MM.1S (cell line): ENCODE results near the gene MSI2.

ENCODE experiments used
- DNase-seq: peaks from one replicate; pipeline ENCODE4 v3.0.0-alpha.2; 2015
- H2AFZ ChIP-seq: fragments of 300-600 bp; sonication (generic); 2 replicates; pipeline ENCODE4 v1.6.0; 2016; ENCODE audit warnings: antibody characterized with exemption, low read length
- H3F3A ChIP-seq: fragments of 300-600 bp; sonication (generic); 2 replicates; pipeline ENCODE4 v1.6.1; 2016; ENCODE audit warnings: mild to moderate bottlenecking, antibody characterized with exemption, low read length, moderate library complexity, mixed read lengths; ENCODE audit not compliant: insufficient read depth
- H3K27ac ChIP-seq: fragments of 300-600 bp; sonication (generic); 2 replicates; pipeline ENCODE4 v1.5.1; 2016; ENCODE audit warnings: mild to moderate bottlenecking, low read length
- H3K27me3 ChIP-seq: fragments of 300-600 bp; sonication (generic); replicated peaks from 2 replicates; pipeline ENCODE4 v1.6.0; 2016; ENCODE audit warnings: low read length; ENCODE audit not compliant: insufficient read depth
- H3K36me3 ChIP-seq: fragments of 300-600 bp; sonication (generic); replicated peaks from 2 replicates; pipeline ENCODE4 v1.6.1; 2016; ENCODE audit warnings: mild to moderate bottlenecking, low read length, mixed read lengths; ENCODE audit not compliant: insufficient read depth
- H3K4me1 ChIP-seq: fragments of 300-600 bp; sonication (generic); 2 replicates; pipeline ENCODE4 v1.6.1; 2016; ENCODE audit warnings: low read length, mixed read lengths
- H3K4me2 ChIP-seq: fragments of 300-600 bp; sonication (generic); 2 replicates; pipeline ENCODE4 v1.6.0; 2016; ENCODE audit warnings: low read depth, low read length
- H3K4me3 ChIP-seq: fragments of 300-600 bp; sonication (generic); 2 replicates; pipeline ENCODE4 v1.5.1; 2016; ENCODE audit warnings: low read length, mixed read lengths
- H3K79me2 ChIP-seq: fragments of 300-600 bp; sonication (generic); 2 replicates; pipeline ENCODE4 v1.6.1; 2016; ENCODE audit warnings: mixed run types, low read length, mixed read lengths
- H3K9ac ChIP-seq: fragments of 300-600 bp; sonication (generic); 2 replicates; pipeline ENCODE4 v1.6.1; 2016; ENCODE audit warnings: low read length, mixed read lengths
- H3K9me2 ChIP-seq: fragments of 300-600 bp; sonication (generic); replicated peaks from 2 replicates; pipeline ENCODE4 v1.6.1; 2016; ENCODE audit warnings: mild to moderate bottlenecking, low read length, mixed read lengths; ENCODE audit not compliant: insufficient read depth
- H3K9me3 ChIP-seq: fragments of 300-600 bp; sonication (generic); replicated peaks from 2 replicates; pipeline ENCODE4 v1.6.1; 2016; ENCODE audit warnings: mild to moderate bottlenecking, low read length, mixed read lengths; ENCODE audit not compliant: insufficient read depth
- H4K20me1 ChIP-seq: fragments of 300-600 bp; sonication (generic); 2 replicates; pipeline ENCODE4 v1.6.1; 2016; ENCODE audit warnings: mild to moderate bottlenecking, low read length, moderate library complexity, mixed read lengths; ENCODE audit not compliant: insufficient read depth
- CTCF ChIP-seq: fragments of 300-600 bp; sonication (generic); IDR thresholded peaks from 2 replicates; pipeline ENCODE4 v1.5.1; 2016; ENCODE audit warnings: antibody characterized with exemption, low read length, mixed read lengths
- EZH2 ChIP-seq: fragments of 300-600 bp; sonication (generic); optimal IDR thresholded peaks from 2 replicates; pipeline ENCODE3; 2017; ENCODE audit warnings: low read depth, mild to moderate bottlenecking, antibody characterized with exemption, low read length, mixed read lengths
- EZH2phosphoT487 ChIP-seq: fragments of 300-600 bp; sonication (generic); IDR thresholded peaks from 2 replicates; pipeline ENCODE4 v1.6.1; 2018; ENCODE audit warnings: antibody characterized with exemption, low read length

Gene MSI2

GRCh38 chr17:57685499-57686132, 429.3 kb downstream of the MSI2 start:
- Histone ChIP-seq H3K9ac (no peak overlapping the region), H3K27ac (no peak overlapping the region), H3K9me2 (no peaks in the 10 kb centered on the region), H3K79me2 (no peaks in the 10 kb centered on the region), H3K27me3 (no peaks in the 10 kb centered on the region), H3K36me3 (no peaks in the 10 kb centered on the region), H3K4me2 (no peak overlapping the region), H2AFZ (no peak overlapping the region), H3F3A (no peaks in the 10 kb centered on the region), H3K4me1 (no peaks in the 10 kb centered on the region), H3K4me3 (no peak overlapping the region), H4K20me1 (no peaks in the 10 kb centered on the region), H3K9me3 (no peaks in the 10 kb centered on the region)
- TF ChIP-seq EZH2phosphoT487 (no peak), CTCF (no peak), EZH2 (no peak)
- no peak for DNase-seq

GRCh38 chr17:57687642-57688041, 431.3 kb downstream of the MSI2 start:
- Histone ChIP-seq H2AFZ (no peak overlapping the region), H3K9ac (no peak overlapping the region), H3K9me2 (no peaks in the 10 kb centered on the region), H3K4me3 (no peak overlapping the region), H3K27ac (no peak overlapping the region), H3K27me3 (no peaks in the 10 kb centered on the region), H4K20me1 (no peaks in the 10 kb centered on the region), H3K9me3 (no peaks in the 10 kb centered on the region), H3K4me2 (no peak overlapping the region), H3K79me2 (no peaks in the 10 kb centered on the region), H3K4me1 (0 out of 2 replicates have a peak, but pooled peaks cover 5% of the 10 kb centered on the region), H3K36me3 (no peaks in the 10 kb centered on the region), H3F3A (no peaks in the 10 kb centered on the region)
- no peak for TF ChIP-seq CTCF
- no peak for TF ChIP-seq EZH2phosphoT487
- no peak for TF ChIP-seq EZH2
- no peak for DNase-seq

GRCh38 chr17:57689254-57689653, 432.9 kb downstream of the MSI2 start:
- Histone ChIP-seq H3K9ac (no peak overlapping the region), H3K27ac (no peak overlapping the region), H3K9me3 (no peaks in the 10 kb centered on the region), H2AFZ (no peak overlapping the region), H3K4me1 (0 out of 2 replicates have a peak, but pooled peaks cover 5% of the 10 kb centered on the region), H3K4me2 (no peak overlapping the region), H3F3A (no peaks in the 10 kb centered on the region), H3K79me2 (no peaks in the 10 kb centered on the region), H4K20me1 (no peaks in the 10 kb centered on the region), H3K27me3 (no peaks in the 10 kb centered on the region), H3K36me3 (no peaks in the 10 kb centered on the region), H3K9me2 (no peaks in the 10 kb centered on the region), H3K4me3 (no peak overlapping the region)
- no peak for DNase-seq
- TF ChIP-seq CTCF = no peak
- TF ChIP-seq EZH2 = no peak
- no peak for TF ChIP-seq EZH2phosphoT487
